ENCODE data around the gene CIDEA. TPM values are rescaled to one million over a fixed set of nuclear protein-coding genes. Genes with fewer than 3 reads are reported as not detected.
"Not testable (repeated sequence)": the region's sequence is repeated elsewhere in the genome, so short reads cannot be mapped to it uniquely, and the experiment has no call there.

Gene CIDEA
- total and polyA plus RNA-seq, 2 donors (not counting 1 experiment from before 2014, with no cell fraction given) = not detected

- H3K79me2 ChIP-seq (ENCODE audit: control insufficient read depth, insufficient read depth, low read length); intact Hi-C loops (cut with micrococcal nuclease); CTCF ChIA-PET; H3K4me2 ChIP-seq (replicated peaks; ENCODE audit: low read depth, low read length, poor library complexity, severe bottlenecking); H3K4me1 ChIP-seq (ENCODE audit: control insufficient read depth in 2 of 2, insufficient read depth in 2 of 2, low read length in 2 of 2); H3K36me3 ChIP-seq (replicated peaks in 1 of 2; ENCODE audit: control extremely low read depth in 1 of 2, control insufficient read depth in 1 of 2, extremely low read depth in 1 of 2, insufficient read depth in 2 of 2, low read length in 1 of 2); H3K27ac ChIP-seq (ENCODE audit: low read length in 2 of 2); H4K20me1 ChIP-seq (ENCODE audit: control insufficient read depth, insufficient read depth, low read length, poor library complexity, severe bottlenecking); DNase-seq; H3K4me1 Mint-ChIP-seq; H3K9ac ChIP-seq (ENCODE audit: low read length); POLR2A ChIA-PET; H2AFZ ChIP-seq (ENCODE audit: insufficient read depth, low read depth, low read length, poor library complexity, severe bottlenecking); H3K4me3 Mint-ChIP-seq; H3K27ac Mint-ChIP-seq; ATAC-seq (ENCODE audit: low read depth); H3K9me3 Mint-ChIP-seq (ENCODE audit: insufficient read depth); H3K27me3 ChIP-seq (replicated peaks in 1 of 4; ENCODE audit: control extremely low read depth in 1 of 4, control insufficient read depth in 3 of 4, insufficient read depth in 4 of 4, low read length in 3 of 4); H3K27me3 Mint-ChIP-seq; H3K4me3 ChIP-seq (ENCODE audit: control extremely low read depth in 1 of 5, extremely low read depth in 1 of 5, insufficient read depth in 1 of 5, low read depth in 2 of 5, low read length in 4 of 5); H3K9me3 ChIP-seq (ENCODE audit: control extremely low read depth in 1 of 3, control insufficient read depth in 2 of 3, insufficient read depth in 1 of 3, low read length in 2 of 3): not testable (repeated sequence)
- WGBS (ENCODE audit: insufficient coverage) = no CpG with 5 or more reads among the region's 1 CpG
These were observed 30.8 kb upstream of the CIDEA start for GRCh38 chr18:12223326-12223725.

DNA sequence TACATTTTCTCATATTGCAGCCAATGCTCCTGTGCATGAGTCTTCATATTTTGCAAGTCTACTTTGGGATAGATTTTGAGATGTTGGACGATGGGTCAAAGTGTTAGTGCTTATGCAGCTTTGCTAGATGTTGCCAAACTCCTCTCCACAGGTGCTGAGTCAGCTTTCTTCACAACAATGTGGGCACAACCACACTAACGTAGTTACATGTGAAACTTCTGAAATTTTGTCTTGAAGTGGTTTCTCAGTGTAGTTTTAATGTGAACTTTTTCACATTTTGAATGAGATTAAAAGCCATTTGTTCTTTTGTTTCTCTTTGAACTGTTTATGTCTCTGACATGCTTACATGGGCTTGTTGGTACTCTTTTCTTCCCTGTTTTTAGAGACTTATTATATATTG is 27.4 kb upstream of the CIDEA start:
- H3K4me1 Mint-ChIP-seq; H3K36me3 ChIP-seq (replicated peaks in 1 of 2; ENCODE audit: control extremely low read depth in 1 of 2, control insufficient read depth in 1 of 2, extremely low read depth in 1 of 2, insufficient read depth in 2 of 2, low read length in 1 of 2); H2AFZ ChIP-seq (ENCODE audit: insufficient read depth, low read depth, low read length, poor library complexity, severe bottlenecking); H3K27ac ChIP-seq (ENCODE audit: low read length in 2 of 2); H3K27me3 Mint-ChIP-seq; H3K4me2 ChIP-seq (replicated peaks; ENCODE audit: low read depth, low read length, poor library complexity, severe bottlenecking); H3K79me2 ChIP-seq (ENCODE audit: control insufficient read depth, insufficient read depth, low read length); CTCF ChIA-PET; H3K9me3 Mint-ChIP-seq (ENCODE audit: insufficient read depth); H4K20me1 ChIP-seq (ENCODE audit: control insufficient read depth, insufficient read depth, low read length, poor library complexity, severe bottlenecking); H3K27ac Mint-ChIP-seq; H3K27me3 ChIP-seq (replicated peaks in 1 of 4; ENCODE audit: control extremely low read depth in 1 of 4, control insufficient read depth in 3 of 4, insufficient read depth in 4 of 4, low read length in 3 of 4); H3K4me3 ChIP-seq (ENCODE audit: control extremely low read depth in 1 of 5, extremely low read depth in 1 of 5, insufficient read depth in 1 of 5, low read depth in 2 of 5, low read length in 4 of 5); H3K4me3 Mint-ChIP-seq; POLR2A ChIA-PET; intact Hi-C loops (cut with micrococcal nuclease); H3K9ac ChIP-seq (ENCODE audit: low read length); ATAC-seq (ENCODE audit: low read depth); H3K4me1 ChIP-seq (ENCODE audit: control insufficient read depth in 2 of 2, insufficient read depth in 2 of 2, low read length in 2 of 2); DNase-seq: not testable (repeated sequence)
- peaks cover 0 to 11% (median 0%) of the 10 kb centered on the region in 3 donors for H3K9me3 ChIP-seq (ENCODE audit: control extremely low read depth in 1 of 3, control insufficient read depth in 2 of 3, insufficient read depth in 1 of 3, low read length in 2 of 3)
- no CpG with 5 or more reads among the region's 2 CpGs for WGBS (ENCODE audit: insufficient coverage)

DNA sequence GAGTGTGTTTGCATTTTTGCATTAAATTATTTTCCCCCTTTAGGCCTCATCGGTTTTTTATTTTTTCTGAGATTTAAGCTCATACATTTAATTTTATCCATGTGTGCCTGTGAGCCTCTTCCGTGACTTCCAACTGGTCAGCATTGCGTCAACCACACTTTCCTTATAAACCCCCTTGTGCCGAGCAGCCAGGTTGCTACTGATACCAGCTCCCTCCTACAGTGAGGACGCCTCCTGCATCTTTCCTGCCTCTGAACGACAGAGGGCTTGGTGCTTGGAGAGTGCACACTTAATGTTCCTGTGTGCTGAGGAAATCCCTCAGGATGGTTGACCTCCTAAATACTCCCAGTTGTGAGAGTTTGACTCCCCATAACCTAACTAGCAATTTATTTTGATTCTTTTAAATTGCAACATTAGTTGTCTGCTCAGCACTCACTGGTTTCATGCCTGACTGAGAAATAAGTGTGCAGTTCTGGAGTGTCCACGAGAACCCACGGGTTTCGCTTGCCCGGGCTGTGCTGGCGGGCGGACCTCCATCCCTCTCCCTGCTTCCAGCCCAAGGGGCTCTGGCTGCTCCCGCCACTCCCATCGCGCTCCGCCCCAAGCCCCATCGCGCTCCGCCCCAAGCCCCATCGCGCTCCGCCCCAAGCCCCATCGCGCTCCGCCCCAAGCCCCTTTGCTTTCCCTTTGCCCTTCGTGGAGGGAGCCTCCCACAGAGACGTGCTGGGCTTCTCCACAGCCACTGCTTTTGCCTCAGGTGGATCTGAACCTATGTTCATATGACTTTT is 26.6 kb upstream of the CIDEA start:
- H3K9me3 Mint-ChIP-seq (ENCODE audit: insufficient read depth); H3K27ac ChIP-seq (ENCODE audit: low read length in 2 of 2); H3K27ac Mint-ChIP-seq; H3K36me3 ChIP-seq (replicated peaks in 1 of 2; ENCODE audit: control extremely low read depth in 1 of 2, control insufficient read depth in 1 of 2, extremely low read depth in 1 of 2, insufficient read depth in 2 of 2, low read length in 1 of 2); H3K4me1 ChIP-seq (ENCODE audit: control insufficient read depth in 2 of 2, insufficient read depth in 2 of 2, low read length in 2 of 2); H3K27me3 Mint-ChIP-seq; H3K4me3 Mint-ChIP-seq; POLR2A ChIA-PET; H3K4me1 Mint-ChIP-seq; intact Hi-C loops (cut with micrococcal nuclease); DNase-seq; ATAC-seq (ENCODE audit: low read depth); H3K9ac ChIP-seq (ENCODE audit: low read length); H3K4me3 ChIP-seq (ENCODE audit: control extremely low read depth in 1 of 5, extremely low read depth in 1 of 5, insufficient read depth in 1 of 5, low read depth in 2 of 5, low read length in 4 of 5); H3K27me3 ChIP-seq (replicated peaks in 1 of 4; ENCODE audit: control extremely low read depth in 1 of 4, control insufficient read depth in 3 of 4, insufficient read depth in 4 of 4, low read length in 3 of 4); H3K4me2 ChIP-seq (replicated peaks; ENCODE audit: low read depth, low read length, poor library complexity, severe bottlenecking); H2AFZ ChIP-seq (ENCODE audit: insufficient read depth, low read depth, low read length, poor library complexity, severe bottlenecking); H4K20me1 ChIP-seq (ENCODE audit: control insufficient read depth, insufficient read depth, low read length, poor library complexity, severe bottlenecking); CTCF ChIA-PET; H3K79me2 ChIP-seq (ENCODE audit: control insufficient read depth, insufficient read depth, low read length): not testable (repeated sequence)
- peaks cover 0 to 11% (median 0%) of the 10 kb centered on the region in 3 donors for H3K9me3 ChIP-seq (ENCODE audit: control extremely low read depth in 1 of 3, control insufficient read depth in 2 of 3, insufficient read depth in 1 of 3, low read length in 2 of 3)
- WGBS (ENCODE audit: insufficient coverage) = no CpG with 5 or more reads among the region's 27 CpGs

DNA sequence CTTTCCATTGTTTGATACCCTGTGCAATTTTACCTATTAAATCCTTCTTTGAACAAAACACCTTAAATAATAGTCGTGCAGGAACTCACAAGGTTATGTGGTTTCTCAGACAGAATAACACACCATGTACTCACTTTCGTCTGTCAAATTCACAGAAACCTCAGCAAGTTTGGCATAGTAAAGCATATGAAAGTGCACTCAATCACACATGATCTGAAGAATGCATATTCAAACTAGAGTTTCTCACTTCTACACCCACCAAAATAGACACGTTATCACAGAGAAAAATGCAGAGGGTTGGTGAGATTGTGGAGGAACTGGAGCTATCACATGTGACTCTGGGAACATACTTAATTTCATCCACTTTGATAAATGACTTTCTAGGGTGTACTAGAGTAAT is 25.9 kb upstream of the CIDEA start:
- H4K20me1 ChIP-seq (ENCODE audit: control insufficient read depth, insufficient read depth, low read length, poor library complexity, severe bottlenecking); H3K4me3 Mint-ChIP-seq; H3K9ac ChIP-seq (ENCODE audit: low read length); H2AFZ ChIP-seq (ENCODE audit: insufficient read depth, low read depth, low read length, poor library complexity, severe bottlenecking); H3K4me3 ChIP-seq (ENCODE audit: control extremely low read depth in 1 of 5, extremely low read depth in 1 of 5, insufficient read depth in 1 of 5, low read depth in 2 of 5, low read length in 4 of 5); H3K27me3 ChIP-seq (replicated peaks in 1 of 4; ENCODE audit: control extremely low read depth in 1 of 4, control insufficient read depth in 3 of 4, insufficient read depth in 4 of 4, low read length in 3 of 4); H3K4me1 ChIP-seq (ENCODE audit: control insufficient read depth in 2 of 2, insufficient read depth in 2 of 2, low read length in 2 of 2); H3K79me2 ChIP-seq (ENCODE audit: control insufficient read depth, insufficient read depth, low read length); H3K4me1 Mint-ChIP-seq; H3K27ac ChIP-seq (ENCODE audit: low read length in 2 of 2); CTCF ChIA-PET; H3K27ac Mint-ChIP-seq; H3K4me2 ChIP-seq (replicated peaks; ENCODE audit: low read depth, low read length, poor library complexity, severe bottlenecking); intact Hi-C loops (cut with micrococcal nuclease); H3K27me3 Mint-ChIP-seq; DNase-seq; H3K36me3 ChIP-seq (replicated peaks in 1 of 2; ENCODE audit: control extremely low read depth in 1 of 2, control insufficient read depth in 1 of 2, extremely low read depth in 1 of 2, insufficient read depth in 2 of 2, low read length in 1 of 2); POLR2A ChIA-PET; H3K9me3 Mint-ChIP-seq (ENCODE audit: insufficient read depth); ATAC-seq (ENCODE audit: low read depth): not testable (repeated sequence)
- WGBS (ENCODE audit: insufficient coverage) = no CpG with 5 or more reads among the region's 3 CpGs
- H3K9me3 ChIP-seq (ENCODE audit: control extremely low read depth in 1 of 3, control insufficient read depth in 2 of 3, insufficient read depth in 1 of 3, low read length in 2 of 3) = peaks cover 0 to 11% (median 0%) of the 10 kb centered on the region in 3 donors

Measured in B cell (primary cell).